Smooth muscle cell (in vitro differentiated cells): ENCODE results near the gene ZG16. TPM values are rescaled to one million over a fixed set of nuclear protein-coding genes. Genes with fewer than 3 reads are reported as not detected.

Experiments used
- DNase-seq: peaks from one replicate; lab custom pipeline; 2025; ENCODE audit not compliant: unreplicated experiment; lab: John Stamatoyannopoulos, UW
- H2AFZ ChIP-seq: fragments of 200-600 bp; sonication (generic); 2 replicates; pipeline ENCODE4 v1.6.0; 2016; ENCODE audit warnings: antibody characterized with exemption, low read depth, mild to moderate bottlenecking
- H3F3A ChIP-seq: fragments of 200-600 bp; sonication (generic); 2 replicates; pipeline ENCODE4 v1.6.0; 2017; ENCODE audit warnings: antibody characterized with exemption, low read depth
- H3K27ac ChIP-seq: fragments of 200-600 bp; sonication (generic); 2 replicates; pipeline ENCODE4 v1.5.1; 2016; ENCODE audit warnings: low read depth, mild to moderate bottlenecking
- H3K27me3 ChIP-seq: fragments of 200-600 bp; sonication (generic); 2 replicates; pipeline ENCODE4 v1.6.1; 2016; ENCODE audit warnings: low read depth, mild to moderate bottlenecking
- H3K36me3 ChIP-seq: fragments of 200-600 bp; sonication (generic); 2 replicates; pipeline ENCODE4 v1.5.1; 2016; ENCODE audit warnings: low read depth
- H3K4me1 ChIP-seq: fragments of 200-600 bp; sonication (generic); 2 replicates; pipeline ENCODE4 v1.5.1; 2016; ENCODE audit warnings: low read depth
- H3K4me2 ChIP-seq: fragments of 200-600 bp; sonication (generic); 2 replicates; pipeline ENCODE4 v1.6.0; 2016; ENCODE audit warnings: mild to moderate bottlenecking
- H3K4me3 ChIP-seq: fragments of 200-600 bp; sonication (generic); 2 replicates; pipeline ENCODE4 v1.5.1; 2016; ENCODE audit warnings: mild to moderate bottlenecking
- H3K79me2 ChIP-seq: fragments of 200-600 bp; sonication (generic); 2 replicates; pipeline ENCODE4 v1.6.0; 2016; ENCODE audit warnings: low read depth, mild to moderate bottlenecking
- H3K9ac ChIP-seq: fragments of 200-600 bp; sonication (generic); 2 replicates; pipeline ENCODE4 v1.6.0; 2016; ENCODE audit warnings: low read depth
- H3K9me3 ChIP-seq: fragments of 200-600 bp; sonication (generic); replicated peaks from 2 replicates; pipeline ENCODE4 v1.5.1; 2016; ENCODE audit warnings: low read depth
- H4K20me1 ChIP-seq: fragments of 200-600 bp; sonication (generic); 2 replicates; pipeline ENCODE4 v1.6.0; 2016; ENCODE audit warnings: low read depth
- CTCF ChIP-seq: fragments of 200-600 bp; sonication (generic); IDR thresholded peaks from 2 replicates; pipeline ENCODE4 v1.5.1; 2017; ENCODE audit warnings: borderline replicate concordance, mild to moderate bottlenecking, antibody characterized with exemption; ENCODE audit not compliant: insufficient read depth, poor library complexity, severe bottlenecking
- whole genome bisulfite sequencing: methylation state at CpG from one replicate; pipeline ENCODE4 v1.1.7; 2016; ENCODE audit warnings: low lambda C conversion rate; 5-methylcytosine and 5-hydroxymethylcytosine counted together
- polyA plus RNA-seq: library from polyadenylated mRNA; unstranded; fragments of >200 nt; fragmentation: Nextera tagmentation; extraction: Ambion mirVana; gene quantifications from 2 replicates; pipeline ENCODE4 v1.2.1, GENCODE V29; 2016
- total RNA-seq: library from RNA; depleted of rRNA; stranded (reverse); fragments of >200 nt; gene quantifications from 2 replicates; pipeline ENCODE4 v1.2.3, GENCODE V29; 2014

The ZG16 gene
- total and polyA plus RNA-seq, 2 experiments from 2014 or later: not detected

- Histone ChIP-seq H3F3A (peaks cover 28% of the 10 kb centered on the region), H3K79me2 (peaks cover 55% of the 10 kb centered on the region), H3K27me3 (no peaks in the 10 kb centered on the region), H3K36me3 (no peaks in the 10 kb centered on the region), H3K9me3 (no peaks in the 10 kb centered on the region), H3K9ac (peak overlapping the region; percentile 41), H3K27ac (peak overlapping the region; percentile 86), H4K20me1 (peaks cover 23% of the 10 kb centered on the region), H2AFZ (no peak overlapping the region), H3K4me3 (peak overlapping the region; percentile 59), H3K4me2 (peak overlapping the region; percentile 93), H3K4me1 (peaks cover 35% of the 10 kb centered on the region)
- DNase-seq: no peak
- WGBS: 78% methylated on average over 11 of the region's 11 CpGs
- no peak for TF ChIP-seq CTCF
These were observed 42.9 kb downstream of the ZG16 start for GRCh38 chr16:29820730-29821642.

GRCh38 chr16:29821643-29822115 is 43.6 kb downstream of the ZG16 start:
- Histone ChIP-seq H3K36me3 (no peaks in the 10 kb centered on the region), H2AFZ (no peak overlapping the region), H3K9ac (peak overlapping the region; percentile 41), H3K9me3 (no peaks in the 10 kb centered on the region), H3K4me2 (peak overlapping the region; percentile 93), H3K27ac (peak overlapping the region; percentile 86), H3K4me1 (peaks cover 35% of the 10 kb centered on the region), H3K79me2 (peaks cover 61% of the 10 kb centered on the region), H3F3A (peaks cover 28% of the 10 kb centered on the region), H3K4me3 (peak overlapping the region; percentile 59), H3K27me3 (no peaks in the 10 kb centered on the region), H4K20me1 (peaks cover 30% of the 10 kb centered on the region)
- WGBS: 26% methylated on average over 7 of the region's 7 CpGs
- no peak for DNase-seq
- TF ChIP-seq CTCF: no peak

- H3K79me2 ChIP-seq: peaks cover 56% of the 10 kb centered on the region
- TF ChIP-seq CTCF: no peak
- H3F3A ChIP-seq: peaks cover 21% of the 10 kb centered on the region
- DNase-seq: no peak
- peak overlapping the region; percentile 52 for H3K9ac ChIP-seq
- peak overlapping the region; percentile 86 for H3K27ac ChIP-seq
- no peak overlapping the region for H3K4me3 ChIP-seq
- 26% methylated on average over 7 of the region's 7 CpGs for WGBS
- peaks cover 59% of the 10 kb centered on the region for H4K20me1 ChIP-seq
- no peak overlapping the region for H2AFZ ChIP-seq
- H3K27me3 ChIP-seq: no peaks in the 10 kb centered on the region
- H3K4me2 ChIP-seq: peak overlapping the region; percentile 71
- H3K9me3 ChIP-seq: no peaks in the 10 kb centered on the region
- H3K36me3 ChIP-seq: no peaks in the 10 kb centered on the region
- H3K4me1 ChIP-seq: peaks cover 26% of the 10 kb centered on the region
These were observed 46.6 kb downstream of the ZG16 start for GRCh38 chr16:29824589-29825144.
